Upper lobe of right lung (tissue), 1 donor: ENCODE results near the gene TGM2. TPM values are rescaled to one million over a fixed set of nuclear protein-coding genes. Genes with fewer than 3 reads are reported as not detected.
A peak's percentile ranks its signal among the peaks of the same experiment; 100 is the strongest.

Experiments
- ATAC-seq: fragments of 200-7000 bp; cut with Tn5 transposase; one replicate; pipeline ENCODE4 v1.9.1; 2020; ENCODE audit warnings: mild to moderate bottlenecking, moderate library complexity
- DNase-seq: peaks from one replicate; pipeline ENCODE4 v3.0.0-alpha.2; 2020
- H3K27ac ChIP-seq: fragments of 200-600 bp; one replicate; pipeline ENCODE4 v1.8.0; 2022
- H3K27me3 ChIP-seq: fragments of 200-600 bp; one replicate; pipeline ENCODE4 v1.8.0; 2022; ENCODE audit warnings: mild to moderate bottlenecking
- H3K36me3 ChIP-seq: fragments of 200-600 bp; one replicate; pipeline ENCODE4 v1.8.0; 2022
- H3K4me1 ChIP-seq: fragments of 200-600 bp; one replicate; pipeline ENCODE4 v1.8.0; 2022
- H3K4me3 ChIP-seq: fragments of 200-600 bp; one replicate; pipeline ENCODE4 v1.8.0; 2022; ENCODE audit warnings: mild to moderate bottlenecking
- H3K9me3 ChIP-seq: fragments of 200-600 bp; one replicate; pipeline ENCODE4 v1.8.0; 2022
- intact Hi-C: fragments of 100-400 bp; cut with DNase I; formaldehyde crosslinking; loops from one replicate; pipeline ENCODE4 v1.11.0; 2022
- total RNA-seq: library from RNA; stranded (reverse); fragmentation: NEBNext Ultra II Directional; extraction: Animal tissue kit (Norgen Biotek cat#: 25700); gene quantifications from one replicate; pipeline ENCODE4 v1.2.1, GENCODE V29; 2021
- TF ChIP-seq, protein P1 (sequence below): fragments of 200-600 bp; IDR thresholded peaks from one replicate; pipeline ENCODE4 v1.8.0; 2022; ENCODE audit warnings: antibody characterized with exemption
- donor health status: DM: no; HTN: yes; CAD: no; lungs with severe emphysema.

The TGM2 gene
- total RNA-seq, 1 donor from 2014 or later: 562 TPM

DNA sequence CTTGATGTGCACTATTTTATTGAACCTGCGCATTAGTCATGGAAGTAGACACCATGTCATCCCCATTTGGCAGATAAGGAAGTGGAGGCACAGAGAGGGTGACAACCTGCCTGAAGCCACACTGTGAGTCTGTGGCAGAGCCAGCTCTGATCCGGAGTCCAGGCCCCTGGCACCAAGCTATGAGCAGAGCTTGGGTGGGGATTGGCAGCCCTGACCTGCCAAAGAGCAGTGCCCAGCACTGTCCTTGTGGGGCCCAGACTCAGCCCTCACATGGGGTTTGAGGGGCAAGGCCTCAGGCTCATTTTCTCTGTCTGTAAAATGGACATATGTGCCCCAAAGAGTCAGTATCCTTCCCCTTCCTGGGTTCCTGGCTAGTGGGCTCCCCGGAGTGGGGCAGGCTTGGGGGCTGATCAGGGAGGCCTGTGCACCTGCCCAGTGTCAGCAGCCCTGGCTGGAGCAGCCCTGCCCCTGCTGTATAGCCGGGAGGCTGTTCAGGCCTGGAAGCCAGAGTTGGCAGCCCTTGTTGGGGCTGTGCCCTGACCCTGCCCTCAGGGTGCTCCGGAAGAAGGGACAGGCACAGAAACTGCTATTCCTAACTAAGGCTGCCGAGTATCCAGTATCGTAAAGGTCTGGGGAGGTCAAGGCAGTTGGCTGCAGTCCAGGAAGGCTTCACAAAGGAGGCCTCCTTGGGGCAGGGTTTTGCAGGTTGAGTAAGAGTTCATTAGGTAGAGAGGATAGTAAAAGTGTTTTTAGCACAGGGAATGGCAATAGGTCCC is 38.7 kb downstream of the TGM2 start:
- Histone ChIP-seq H3K4me3 (no peak overlapping the region), H3K4me1 (peaks cover 20% of the 10 kb centered on the region), H3K27me3 (no peaks in the 10 kb centered on the region), H3K27ac (peak overlapping the region; percentile 73), H3K36me3 (peaks cover 18% of the 10 kb centered on the region), H3K9me3 (no peaks in the 10 kb centered on the region)
- TF ChIP-seq, protein P1, sequence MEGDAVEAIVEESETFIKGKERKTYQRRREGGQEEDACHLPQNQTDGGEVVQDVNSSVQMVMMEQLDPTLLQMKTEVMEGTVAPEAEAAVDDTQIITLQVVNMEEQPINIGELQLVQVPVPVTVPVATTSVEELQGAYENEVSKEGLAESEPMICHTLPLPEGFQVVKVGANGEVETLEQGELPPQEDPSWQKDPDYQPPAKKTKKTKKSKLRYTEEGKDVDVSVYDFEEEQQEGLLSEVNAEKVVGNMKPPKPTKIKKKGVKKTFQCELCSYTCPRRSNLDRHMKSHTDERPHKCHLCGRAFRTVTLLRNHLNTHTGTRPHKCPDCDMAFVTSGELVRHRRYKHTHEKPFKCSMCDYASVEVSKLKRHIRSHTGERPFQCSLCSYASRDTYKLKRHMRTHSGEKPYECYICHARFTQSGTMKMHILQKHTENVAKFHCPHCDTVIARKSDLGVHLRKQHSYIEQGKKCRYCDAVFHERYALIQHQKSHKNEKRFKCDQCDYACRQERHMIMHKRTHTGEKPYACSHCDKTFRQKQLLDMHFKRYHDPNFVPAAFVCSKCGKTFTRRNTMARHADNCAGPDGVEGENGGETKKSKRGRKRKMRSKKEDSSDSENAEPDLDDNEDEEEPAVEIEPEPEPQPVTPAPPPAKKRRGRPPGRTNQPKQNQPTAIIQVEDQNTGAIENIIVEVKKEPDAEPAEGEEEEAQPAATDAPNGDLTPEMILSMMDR: no peak
- DNase-seq: peak; percentile 66
- intact Hi-C loops: loop anchor here (10.0 kb wide), 1 partner anchor 52 kb away; no protein-coding TSS in a partner anchor
- no peak for ATAC-seq

DNA sequence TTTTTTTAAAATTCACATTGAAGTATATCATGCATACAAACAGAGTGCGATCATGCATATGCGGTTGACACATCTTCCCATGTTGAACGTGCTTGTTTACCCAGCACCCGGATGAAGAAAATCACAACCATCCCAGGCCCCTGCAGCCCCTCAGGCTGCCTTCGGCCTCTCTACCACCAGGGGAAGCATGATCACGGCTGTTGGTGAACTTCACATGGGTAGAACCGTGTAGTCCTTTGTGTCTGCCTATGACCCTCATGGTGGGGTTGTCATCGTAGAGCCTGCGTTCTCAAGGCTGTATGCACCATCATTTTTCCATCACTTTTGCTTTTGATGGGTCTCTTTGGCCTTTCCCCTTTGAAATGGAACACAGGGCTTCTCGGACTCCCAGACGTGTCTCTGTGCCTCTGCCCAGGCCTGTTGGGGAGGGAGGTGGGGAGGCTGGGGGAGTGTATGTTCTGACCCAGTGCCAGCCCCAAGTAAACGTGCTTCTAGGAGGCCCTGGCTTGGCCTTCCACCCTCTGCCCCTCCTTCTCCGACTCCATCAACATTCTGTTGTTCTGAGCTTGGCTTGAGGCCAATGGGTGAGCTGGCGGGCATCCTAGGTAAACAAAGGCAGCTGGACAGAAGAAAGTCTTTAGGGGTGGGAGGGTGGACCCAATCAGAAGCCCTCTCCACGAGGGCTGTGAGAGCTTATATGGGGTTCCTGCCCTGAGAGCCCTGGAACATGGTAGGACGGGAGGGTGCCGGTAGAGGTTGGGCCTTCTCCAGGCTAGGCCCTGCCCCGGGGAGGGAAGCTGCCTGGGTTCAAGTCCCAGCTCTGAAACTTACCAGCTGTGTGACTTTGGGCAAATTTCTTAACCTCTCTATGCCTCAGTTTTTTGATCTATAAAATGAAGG is 39.7 kb downstream of the TGM2 start:
- ATAC-seq (peak; percentile 61), DNase-seq (peak; percentile 77)
- Histone ChIP-seq H3K9me3 (no peaks in the 10 kb centered on the region), H3K4me3 (no peak overlapping the region), H3K27me3 (no peaks in the 10 kb centered on the region), H3K4me1 (peaks cover 20% of the 10 kb centered on the region), H3K27ac (peak overlapping the region; percentile 73), H3K36me3 (peaks cover 11% of the 10 kb centered on the region)
- TF ChIP-seq, protein P1: no peak
- intact Hi-C loops: loop anchor here (10.0 kb wide), 1 partner anchor 51 kb away; no protein-coding TSS in a partner anchor

DNA sequence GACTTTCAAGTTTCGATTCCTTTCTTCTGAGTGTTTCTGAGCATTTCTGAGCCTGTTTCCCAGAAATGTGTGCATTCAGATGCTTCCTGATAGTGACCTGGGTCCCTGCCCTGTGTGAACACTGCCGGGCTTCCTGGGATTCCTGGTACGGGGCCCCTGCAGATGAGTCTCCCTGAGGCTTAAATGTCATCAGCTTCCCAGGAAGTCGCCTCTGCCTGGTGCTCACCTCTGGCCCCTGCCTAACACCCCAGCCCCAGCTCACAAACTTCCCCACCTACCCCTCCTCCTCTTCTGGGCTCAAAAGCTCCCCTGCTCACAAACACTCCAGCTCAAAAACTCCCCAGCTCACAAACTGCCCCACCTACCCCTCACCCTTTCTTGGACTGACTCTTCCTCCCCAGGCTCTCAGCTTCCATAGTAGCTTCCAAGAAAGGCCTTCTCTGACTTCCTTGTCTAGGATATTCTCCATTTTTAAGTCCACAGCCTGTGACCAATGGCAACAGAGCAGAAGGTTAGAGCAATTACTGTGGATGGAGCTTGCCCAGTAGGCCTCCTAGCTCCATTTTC is 42.0 kb downstream of the TGM2 start:
- peak; percentile 20 for ATAC-seq
- Histone ChIP-seq H3K36me3 (no peaks in the 10 kb centered on the region), H3K27ac (peak overlapping the region; percentile 62), H3K4me3 (no peak overlapping the region), H3K9me3 (no peaks in the 10 kb centered on the region), H3K4me1 (peaks cover 20% of the 10 kb centered on the region), H3K27me3 (no peaks in the 10 kb centered on the region)
- intact Hi-C loops: loop anchor here (10.0 kb wide), 1 partner anchor 48 kb away; no protein-coding TSS in a partner anchor
- TF ChIP-seq, protein P1: no peak
- DNase-seq: peak; percentile 55

DNA sequence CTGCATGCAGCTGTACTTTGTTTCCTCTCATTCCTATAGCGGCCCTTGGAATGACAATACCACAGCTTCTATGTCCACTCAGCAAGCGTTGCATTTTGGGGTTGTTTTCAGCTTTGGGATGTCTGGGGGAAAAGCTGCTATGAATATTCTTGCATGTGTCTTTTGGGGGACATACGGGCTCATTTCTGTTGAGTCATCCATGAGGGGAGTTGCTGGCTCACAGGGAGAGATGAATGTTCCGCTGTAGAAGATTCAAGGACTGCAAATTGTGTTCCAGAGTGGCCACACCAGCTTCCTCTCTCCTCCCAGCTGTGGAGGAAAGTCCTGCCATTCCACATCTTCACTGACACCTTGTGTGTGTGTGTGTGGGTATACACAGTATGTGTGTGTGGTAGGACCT is 43.3 kb downstream of the TGM2 start:
- H3K4me3 ChIP-seq: no peak overlapping the region
- H3K36me3 ChIP-seq: no peaks in the 10 kb centered on the region
- intact Hi-C loops: loop anchor here (10.0 kb wide), 1 partner anchor 47 kb away; no protein-coding TSS in a partner anchor
- no peak overlapping the region for H3K27ac ChIP-seq
- ATAC-seq: no peak
- DNase-seq: no peak
- no peaks in the 10 kb centered on the region for H3K27me3 ChIP-seq
- TF ChIP-seq, protein P1: no peak
- no peaks in the 10 kb centered on the region for H3K9me3 ChIP-seq
- H3K4me1 ChIP-seq: peaks cover 17% of the 10 kb centered on the region

DNA sequence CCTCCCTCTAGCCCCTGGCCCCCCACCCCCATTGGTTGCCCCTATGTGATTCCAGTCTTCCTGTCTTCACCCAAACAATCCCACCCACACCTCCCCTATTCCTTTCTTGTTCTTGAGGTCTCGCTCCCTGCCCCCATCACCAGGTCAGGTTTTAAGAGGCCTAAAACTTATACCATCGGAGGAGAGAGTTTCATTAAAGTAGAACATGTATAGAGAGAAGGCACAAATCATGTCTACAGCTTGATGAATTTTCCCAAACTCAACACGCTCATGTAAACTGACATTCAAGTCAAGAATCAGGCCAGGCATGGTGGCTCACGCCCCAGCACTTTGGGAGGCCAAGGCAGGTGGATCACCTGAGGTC is 44.5 kb downstream of the TGM2 start:
- TF ChIP-seq, protein P1: no peak
- intact Hi-C loops: loop anchor here (10.0 kb wide), 1 partner anchor 46 kb away; no protein-coding TSS in a partner anchor
- Histone ChIP-seq H3K4me1 (peaks cover 7% of the 10 kb centered on the region), H3K27me3 (no peaks in the 10 kb centered on the region), H3K4me3 (no peak overlapping the region), H3K36me3 (no peaks in the 10 kb centered on the region), H3K9me3 (no peaks in the 10 kb centered on the region), H3K27ac (no peak overlapping the region)
- ATAC-seq (no peak), DNase-seq (no peak)
